ENCODE data around the gene KAZN. TPM values are rescaled to one million over a fixed set of nuclear protein-coding genes. Genes with fewer than 3 reads are reported as not detected.

KAZN gene
- total RNA-seq, 1 donor from 2014 or later = 2.8 TPM

DNA sequence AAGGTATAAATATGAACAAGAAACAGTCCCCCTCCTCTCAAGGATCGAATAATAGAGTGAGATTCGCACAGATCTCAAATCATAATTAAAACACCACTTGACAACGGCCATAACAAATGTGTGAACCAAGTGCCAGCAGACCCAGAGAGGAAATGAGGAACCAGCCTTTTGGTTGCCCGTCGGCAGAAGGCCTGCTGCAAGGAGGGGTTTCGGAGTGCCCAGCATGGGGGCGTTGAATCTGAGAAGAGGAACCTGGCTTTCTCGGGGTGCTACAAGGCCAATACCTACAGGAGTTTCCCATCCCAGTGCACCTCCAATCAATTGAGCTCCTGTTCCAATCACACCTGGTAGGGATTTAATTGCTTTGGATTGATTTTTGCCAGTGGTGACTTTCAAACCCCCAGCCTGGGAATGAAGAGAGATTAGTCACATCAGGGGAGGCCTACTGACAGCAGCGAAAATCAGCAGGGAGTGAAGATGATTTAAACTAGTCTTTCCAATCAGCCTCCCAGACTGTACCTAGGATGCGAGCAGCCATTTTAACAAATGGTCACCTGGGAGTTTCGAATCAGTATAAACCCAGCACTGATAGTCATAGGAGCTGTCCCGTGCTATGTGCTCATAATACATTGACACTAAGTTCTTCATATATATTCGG, 263.8 kb downstream of the KAZN start:
- Histone ChIP-seq H3K4me3 (ENCODE audit: low read depth, low read length) (no peak overlapping the region), H3K36me3 (ENCODE audit: control insufficient read depth, insufficient read depth, low read length) (no peaks in the 10 kb centered on the region), H3K27me3 (ENCODE audit: control insufficient read depth, insufficient read depth, low read length) (no peaks in the 10 kb centered on the region)
- TF ChIP-seq, protein P1, sequence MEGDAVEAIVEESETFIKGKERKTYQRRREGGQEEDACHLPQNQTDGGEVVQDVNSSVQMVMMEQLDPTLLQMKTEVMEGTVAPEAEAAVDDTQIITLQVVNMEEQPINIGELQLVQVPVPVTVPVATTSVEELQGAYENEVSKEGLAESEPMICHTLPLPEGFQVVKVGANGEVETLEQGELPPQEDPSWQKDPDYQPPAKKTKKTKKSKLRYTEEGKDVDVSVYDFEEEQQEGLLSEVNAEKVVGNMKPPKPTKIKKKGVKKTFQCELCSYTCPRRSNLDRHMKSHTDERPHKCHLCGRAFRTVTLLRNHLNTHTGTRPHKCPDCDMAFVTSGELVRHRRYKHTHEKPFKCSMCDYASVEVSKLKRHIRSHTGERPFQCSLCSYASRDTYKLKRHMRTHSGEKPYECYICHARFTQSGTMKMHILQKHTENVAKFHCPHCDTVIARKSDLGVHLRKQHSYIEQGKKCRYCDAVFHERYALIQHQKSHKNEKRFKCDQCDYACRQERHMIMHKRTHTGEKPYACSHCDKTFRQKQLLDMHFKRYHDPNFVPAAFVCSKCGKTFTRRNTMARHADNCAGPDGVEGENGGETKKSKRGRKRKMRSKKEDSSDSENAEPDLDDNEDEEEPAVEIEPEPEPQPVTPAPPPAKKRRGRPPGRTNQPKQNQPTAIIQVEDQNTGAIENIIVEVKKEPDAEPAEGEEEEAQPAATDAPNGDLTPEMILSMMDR (IDR thresholded peaks at IDR 0.05; ENCODE audit: insufficient read depth, low read length, poor library complexity, severe bottlenecking) = no peak
- DNase-seq (ENCODE audit: low read depth) = no peak

- H3K27me3 ChIP-seq (ENCODE audit: control insufficient read depth, insufficient read depth, low read length) = no peaks in the 10 kb centered on the region
- DNase-seq (ENCODE audit: low read depth) = no peak
Observed at GRCh38 chr1:14865106-14865505, 266.6 kb downstream of the KAZN start.

GRCh38 chr1:14866911-14867612, 268.6 kb downstream of the KAZN start:
- H3K27me3 ChIP-seq (ENCODE audit: control insufficient read depth, insufficient read depth, low read length) = no peaks in the 10 kb centered on the region
- no peak for DNase-seq (ENCODE audit: low read depth)
- H3K36me3 ChIP-seq (ENCODE audit: control insufficient read depth, insufficient read depth, low read length) = no peaks in the 10 kb centered on the region
- no peak overlapping the region for H3K4me3 ChIP-seq (ENCODE audit: low read depth, low read length)
- TF ChIP-seq, protein P1 (IDR thresholded peaks at IDR 0.05; ENCODE audit: insufficient read depth, low read length, poor library complexity, severe bottlenecking) = no peak

More at GRCh38 chr1:14865106-14865505, 266.6 kb downstream of the KAZN start:
- Histone ChIP-seq H3K36me3 (ENCODE audit: control insufficient read depth, insufficient read depth, low read length) (no peaks in the 10 kb centered on the region), H3K4me3 (ENCODE audit: low read depth, low read length) (no peak overlapping the region)
- TF ChIP-seq, protein P1 (IDR thresholded peaks at IDR 0.05; ENCODE audit: insufficient read depth, low read length, poor library complexity, severe bottlenecking) = no peak

GRCh38 chr1:14869187-14869586, 270.7 kb downstream of the KAZN start:
- H3K36me3 ChIP-seq (ENCODE audit: control insufficient read depth, insufficient read depth, low read length) = no peaks in the 10 kb centered on the region
- H3K4me3 ChIP-seq (ENCODE audit: low read depth, low read length) = no peak overlapping the region
- DNase-seq (ENCODE audit: low read depth) = no peak
- H3K27me3 ChIP-seq (ENCODE audit: control insufficient read depth, insufficient read depth, low read length) = no peaks in the 10 kb centered on the region
- TF ChIP-seq, protein P1 (IDR thresholded peaks at IDR 0.05; ENCODE audit: insufficient read depth, low read length, poor library complexity, severe bottlenecking) = no peak

- H3K36me3 ChIP-seq (ENCODE audit: control insufficient read depth, insufficient read depth, low read length) = no peaks in the 10 kb centered on the region
- peaks cover 2% of the 10 kb centered on the region for H3K27me3 ChIP-seq (ENCODE audit: control insufficient read depth, insufficient read depth, low read length)
- DNase-seq (ENCODE audit: low read depth) = no peak
- no peak overlapping the region for H3K4me3 ChIP-seq (ENCODE audit: low read depth, low read length)
- TF ChIP-seq, protein P1 (IDR thresholded peaks at IDR 0.05; ENCODE audit: insufficient read depth, low read length, poor library complexity, severe bottlenecking) = no peak
Observed at GRCh38 chr1:14871218-14871970, 272.9 kb downstream of the KAZN start.

Data from kidney epithelial cell (primary cell).